Raji (cell line): Measurements from ENCODE around the gene LSP1.

Source experiments
- POLR2A ChIP-seq: IDR thresholded peaks from 2 replicates; pipeline ENCODE4 v1.6.1; 2011; ENCODE audit warnings: low read depth, low read length, control low read depth; ENCODE audit not compliant: insufficient read depth

LSP1 gene

DNA sequence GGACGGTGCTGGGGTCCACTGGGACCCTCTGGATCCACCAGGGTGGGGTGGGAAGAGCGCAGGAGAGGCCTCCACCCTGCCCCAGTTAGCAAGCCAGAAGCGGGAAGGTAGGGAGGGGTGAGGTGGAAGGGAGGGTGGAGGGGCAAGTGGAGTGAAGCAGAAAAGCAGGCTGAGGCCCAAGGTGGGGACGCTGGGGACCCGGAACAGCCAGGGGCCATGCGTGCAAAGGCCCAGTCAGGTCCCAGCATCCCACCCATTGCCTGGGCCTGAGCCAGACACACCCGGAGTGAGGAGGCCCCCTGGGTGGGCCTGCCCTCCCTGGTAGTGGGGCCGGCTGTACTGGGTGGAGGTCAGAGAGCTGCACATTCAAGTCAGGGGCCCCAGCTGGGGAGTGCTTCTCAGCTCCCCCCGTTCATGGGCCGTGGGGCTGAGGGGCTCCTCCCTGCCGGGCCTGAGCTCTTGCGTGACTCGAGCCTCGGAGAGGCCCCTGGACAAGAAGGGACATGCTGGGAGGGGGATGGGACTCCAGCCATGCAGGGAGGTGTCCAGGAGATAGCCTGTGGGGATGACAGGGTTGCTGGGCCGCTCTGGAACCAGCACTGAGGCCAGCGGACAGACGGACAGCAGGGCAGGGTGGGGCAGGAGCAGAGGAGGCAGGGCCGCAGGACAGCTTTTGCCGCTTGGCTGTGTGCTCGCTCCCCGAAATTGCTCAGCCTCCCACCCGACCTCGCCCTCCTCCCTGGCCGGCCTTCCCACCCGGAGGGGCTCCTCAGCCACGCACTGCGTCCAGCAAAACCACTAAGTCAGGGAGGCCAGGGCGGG is 74.4 kb downstream of the LSP1 start:
- no peak for TF ChIP-seq POLR2A

DNA sequence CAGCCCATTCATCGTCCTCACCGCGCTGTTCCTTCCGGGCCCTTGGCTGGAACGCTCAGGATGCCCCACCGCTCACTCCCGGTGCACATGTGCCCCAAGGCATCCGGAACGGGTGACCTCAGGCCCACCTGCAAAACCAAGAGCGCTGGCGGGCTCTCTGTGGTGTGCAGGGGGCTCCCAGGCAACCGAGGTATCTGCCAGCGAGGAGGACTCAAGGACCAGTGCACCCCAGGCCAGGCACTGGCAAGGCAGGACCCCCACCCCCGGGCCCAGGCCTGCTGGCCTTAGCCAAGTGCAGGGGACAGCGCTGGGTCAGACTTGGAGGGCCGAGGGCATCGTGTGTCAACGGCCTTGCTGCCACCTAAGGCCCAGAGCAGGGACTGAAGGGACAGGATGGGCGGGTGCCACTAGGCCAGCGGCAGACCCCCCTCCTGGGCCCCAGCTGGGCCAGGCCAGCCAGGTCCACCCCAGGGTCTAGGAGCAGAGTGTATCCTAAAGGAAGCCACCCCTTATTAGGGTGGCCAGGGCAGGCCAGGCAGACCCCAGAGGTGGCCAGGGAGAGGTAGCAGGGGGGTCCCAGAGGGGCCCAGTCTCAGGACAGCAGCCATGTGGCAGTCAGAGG is 75.1 kb downstream of the LSP1 start:
- no peak for TF ChIP-seq POLR2A

DNA sequence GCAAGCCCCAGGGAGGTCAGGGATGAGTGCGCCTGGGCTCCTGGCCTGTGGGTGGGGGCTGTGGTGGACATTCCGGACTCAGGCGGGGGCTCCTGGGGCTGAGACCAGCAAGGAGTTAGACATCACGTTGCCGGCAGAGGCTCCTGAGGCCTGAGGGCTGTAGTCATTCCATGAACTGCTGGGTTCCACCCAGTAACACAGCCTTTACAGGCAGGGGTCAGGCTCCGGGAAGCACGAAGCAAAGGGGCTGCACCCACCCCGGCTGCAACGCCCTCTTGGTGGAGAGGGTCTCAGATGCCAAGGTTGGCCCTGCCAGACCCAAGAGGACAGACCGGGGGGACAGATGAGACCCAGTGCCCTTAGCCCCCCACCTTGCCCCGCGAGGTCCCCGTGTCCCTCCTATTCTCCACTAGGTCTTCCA is 75.6 kb downstream of the LSP1 start:
- TF ChIP-seq POLR2A: no peak

DNA sequence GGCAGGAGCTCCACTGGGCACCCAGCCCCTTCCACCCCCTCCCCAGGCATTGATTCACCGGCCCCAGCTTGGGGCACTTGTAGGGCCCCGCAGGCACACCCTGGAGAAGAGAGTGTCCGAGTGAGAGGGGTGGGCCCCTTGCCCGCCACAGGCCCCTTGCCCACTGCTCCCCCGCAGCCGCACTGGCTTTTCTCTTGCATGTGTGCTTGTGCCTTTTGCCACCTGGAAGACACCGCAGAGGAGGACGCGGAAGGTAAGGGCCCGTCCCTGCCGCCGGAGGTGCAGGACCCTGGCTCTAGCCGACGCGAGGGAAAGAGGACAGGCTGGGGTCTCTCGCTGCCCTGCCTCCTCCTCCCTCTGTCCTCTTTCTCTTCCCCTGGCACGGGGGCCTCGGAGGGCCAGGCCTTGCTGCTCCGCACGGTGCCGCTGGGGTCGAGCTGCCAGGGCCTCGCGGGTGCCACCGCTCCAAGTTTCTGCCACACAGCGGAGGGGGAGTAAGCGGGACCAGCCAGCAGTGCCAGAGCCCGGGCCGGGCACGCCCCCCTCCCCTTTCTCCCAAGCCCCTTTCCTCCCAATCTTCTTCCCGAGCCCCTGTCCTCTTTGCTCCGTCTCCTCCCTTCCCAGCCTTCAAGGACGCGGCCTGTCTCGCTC is 76.1 kb downstream of the LSP1 start:
- no peak for TF ChIP-seq POLR2A

DNA sequence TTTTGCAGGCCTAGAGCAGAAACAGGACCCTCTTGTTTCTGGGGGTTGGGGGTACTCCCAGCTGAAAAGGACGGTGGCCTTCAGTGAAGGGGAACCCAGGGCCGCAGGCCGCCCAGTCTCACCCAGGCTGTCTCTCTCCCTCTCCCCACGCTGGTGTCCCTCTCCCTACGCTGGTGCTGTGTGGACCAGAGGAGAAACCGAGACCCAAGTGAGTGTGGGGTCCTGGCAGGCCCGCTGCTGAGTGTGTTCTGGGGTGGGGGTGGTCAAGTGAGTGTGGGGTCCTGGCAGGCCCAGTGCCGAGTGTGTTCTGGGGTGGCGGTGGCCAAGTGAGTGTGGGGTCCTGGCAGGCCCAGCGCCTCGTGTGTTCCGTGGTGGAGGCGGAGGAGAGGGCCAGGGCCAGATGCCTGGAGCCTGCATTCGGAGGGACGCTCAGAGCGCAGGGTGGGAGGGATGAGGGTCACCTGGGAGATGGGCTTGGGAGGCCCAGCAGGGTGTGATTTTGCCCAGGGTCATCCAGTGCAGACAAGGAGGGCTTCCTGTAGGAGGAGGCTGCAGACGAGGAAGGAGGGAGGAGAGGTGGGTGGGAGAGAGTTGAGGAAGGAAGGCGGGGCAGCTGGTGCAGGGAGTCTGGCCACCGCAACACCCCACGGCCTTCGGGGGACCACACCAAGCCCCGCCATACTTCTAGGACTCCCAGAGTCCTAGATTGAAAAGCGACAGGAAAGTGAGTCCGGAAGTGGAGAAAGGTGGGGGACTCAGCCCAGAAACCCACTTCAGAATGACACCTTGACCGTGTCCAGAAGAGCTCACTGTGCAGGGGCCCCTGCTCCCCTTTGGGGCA is 77.0 kb downstream of the LSP1 start:
- no peak for TF ChIP-seq POLR2A

DNA sequence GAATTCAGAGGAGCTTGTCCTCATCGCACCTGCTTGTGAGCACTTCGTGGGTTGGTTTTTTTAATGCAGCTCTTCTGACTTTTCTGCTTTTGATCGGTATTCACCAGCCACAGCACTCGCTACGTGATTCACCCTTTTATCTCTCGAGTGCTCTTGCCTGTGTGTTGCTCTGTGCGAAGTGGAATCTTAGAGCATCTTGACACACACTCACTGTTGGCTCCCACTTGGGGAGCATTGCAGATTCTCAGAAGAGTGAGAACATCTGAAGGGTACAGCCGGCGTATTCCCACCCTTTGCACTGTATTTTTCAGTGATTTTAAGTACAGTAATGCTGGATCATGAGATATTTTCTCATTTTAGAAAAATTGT is 77.6 kb downstream of the LSP1 start:
- TF ChIP-seq POLR2A: no peak

DNA sequence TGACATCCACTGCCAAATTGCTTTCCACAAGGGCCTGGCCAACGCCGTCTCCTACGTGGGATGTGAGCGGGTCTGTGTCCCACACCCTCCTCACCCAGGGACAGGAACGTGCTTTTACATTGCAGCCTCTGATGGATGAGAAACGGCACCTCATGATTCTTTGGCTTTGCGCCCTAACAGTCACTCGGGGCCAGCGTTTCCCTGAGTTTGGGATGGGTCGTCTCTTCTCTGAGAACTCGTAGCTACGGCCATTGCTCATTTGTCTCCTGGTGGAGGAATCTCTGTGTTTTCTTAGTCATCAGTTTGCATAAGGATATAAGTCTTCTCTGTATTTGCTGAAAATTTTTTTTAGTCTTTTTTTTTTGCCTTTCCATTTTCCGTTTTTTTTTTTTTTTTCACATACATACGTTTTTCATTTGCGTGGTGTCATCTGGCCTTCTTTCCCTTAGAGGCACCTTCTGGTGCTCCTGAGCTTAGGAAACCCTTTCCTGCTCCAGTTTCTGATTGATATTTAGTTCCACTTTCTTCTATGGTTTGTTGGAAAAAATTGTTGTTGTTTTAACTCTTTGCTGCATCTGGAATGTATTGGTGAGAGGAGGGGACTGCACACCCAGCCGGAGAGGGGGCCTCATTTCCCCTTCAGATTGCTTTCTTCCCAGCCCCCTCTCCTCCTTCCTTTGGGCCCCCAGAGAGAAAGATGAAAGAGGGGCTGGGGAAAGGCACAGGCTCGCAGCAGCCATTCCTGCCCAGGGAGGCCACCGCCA is 78.6 kb downstream of the LSP1 start:
- no peak for TF ChIP-seq POLR2A

DNA sequence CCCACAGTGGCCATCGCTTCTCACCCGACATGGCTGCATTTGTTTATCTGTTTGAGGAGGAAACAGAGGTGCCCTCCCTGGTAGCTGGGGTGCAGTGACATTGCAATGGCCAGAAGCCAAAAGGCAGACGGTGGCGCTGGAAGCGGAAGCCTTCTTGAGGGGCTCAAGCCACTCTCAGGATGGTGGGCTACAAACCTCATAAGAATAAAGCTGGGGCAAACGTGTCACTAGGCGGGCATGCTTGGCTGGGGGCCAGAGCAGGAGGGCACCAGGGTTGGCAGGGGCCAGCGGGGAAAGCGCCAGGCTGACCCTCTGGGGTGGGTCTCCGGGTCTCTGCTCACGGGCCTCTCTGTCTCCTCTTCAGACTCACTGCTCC is 79.2 kb downstream of the LSP1 start:
- no peak for TF ChIP-seq POLR2A

DNA sequence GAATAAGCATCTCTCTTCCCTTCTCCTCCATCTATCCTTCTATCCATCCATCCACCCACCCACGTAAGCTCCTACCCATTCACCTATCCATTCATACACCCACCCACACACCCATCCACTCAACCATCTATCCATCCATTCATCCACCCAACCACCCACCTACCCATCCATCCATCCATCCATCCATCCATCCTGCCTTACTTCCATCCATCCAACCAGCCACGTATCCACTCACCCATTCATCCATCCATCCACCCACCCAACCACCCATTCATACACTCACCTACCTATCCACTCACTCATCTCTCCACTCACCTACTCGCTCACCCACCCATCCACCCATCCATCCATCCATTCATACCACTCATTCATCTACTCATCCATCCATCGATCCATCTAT is 79.8 kb downstream of the LSP1 start:
- no peak for TF ChIP-seq POLR2A

DNA sequence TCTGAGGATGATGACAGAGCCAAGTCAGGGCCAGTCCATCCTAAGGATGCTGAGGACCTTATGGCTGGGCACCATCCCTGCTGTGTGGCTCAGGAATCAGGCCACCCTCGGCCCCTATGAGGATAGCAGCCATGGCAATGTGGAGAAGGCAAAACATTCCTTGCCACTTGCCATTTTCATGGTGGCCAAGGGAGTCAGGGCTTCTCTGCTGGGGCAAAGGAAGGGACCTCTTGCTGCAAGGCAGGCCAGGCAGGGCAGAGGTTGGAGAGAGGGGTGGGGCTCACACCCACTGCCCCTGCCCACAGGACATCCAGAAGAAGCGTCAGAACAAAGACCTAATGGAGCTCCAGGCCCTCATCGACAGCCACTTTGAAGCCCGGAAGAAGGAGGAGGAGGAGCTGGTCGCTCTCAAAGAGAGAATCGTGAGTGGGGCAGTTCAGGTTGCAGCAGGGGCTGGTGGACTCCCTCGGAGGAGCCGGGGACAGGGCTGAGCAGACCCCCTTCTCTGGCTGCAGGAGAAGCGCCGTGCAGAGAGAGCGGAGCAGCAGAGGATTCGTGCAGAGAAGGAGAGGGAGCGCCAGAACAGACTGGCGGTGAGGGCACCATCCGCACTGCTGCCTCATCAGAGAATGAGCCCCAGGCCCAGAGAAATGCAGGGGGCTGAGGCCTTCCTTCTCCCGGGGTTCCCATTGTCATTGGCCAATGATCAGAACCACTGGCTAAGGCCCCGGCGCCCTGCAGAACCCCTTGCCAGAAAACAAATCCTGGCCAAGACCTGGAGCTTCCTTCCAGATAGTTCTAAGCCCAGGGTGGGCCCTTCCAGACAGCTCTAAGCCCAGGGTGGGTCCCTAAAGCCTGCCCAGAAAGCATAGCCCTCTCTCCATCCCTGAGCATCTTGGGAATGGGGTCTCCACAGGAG is 80.8 kb downstream of the LSP1 start:
- TF ChIP-seq POLR2A: no peak

DNA sequence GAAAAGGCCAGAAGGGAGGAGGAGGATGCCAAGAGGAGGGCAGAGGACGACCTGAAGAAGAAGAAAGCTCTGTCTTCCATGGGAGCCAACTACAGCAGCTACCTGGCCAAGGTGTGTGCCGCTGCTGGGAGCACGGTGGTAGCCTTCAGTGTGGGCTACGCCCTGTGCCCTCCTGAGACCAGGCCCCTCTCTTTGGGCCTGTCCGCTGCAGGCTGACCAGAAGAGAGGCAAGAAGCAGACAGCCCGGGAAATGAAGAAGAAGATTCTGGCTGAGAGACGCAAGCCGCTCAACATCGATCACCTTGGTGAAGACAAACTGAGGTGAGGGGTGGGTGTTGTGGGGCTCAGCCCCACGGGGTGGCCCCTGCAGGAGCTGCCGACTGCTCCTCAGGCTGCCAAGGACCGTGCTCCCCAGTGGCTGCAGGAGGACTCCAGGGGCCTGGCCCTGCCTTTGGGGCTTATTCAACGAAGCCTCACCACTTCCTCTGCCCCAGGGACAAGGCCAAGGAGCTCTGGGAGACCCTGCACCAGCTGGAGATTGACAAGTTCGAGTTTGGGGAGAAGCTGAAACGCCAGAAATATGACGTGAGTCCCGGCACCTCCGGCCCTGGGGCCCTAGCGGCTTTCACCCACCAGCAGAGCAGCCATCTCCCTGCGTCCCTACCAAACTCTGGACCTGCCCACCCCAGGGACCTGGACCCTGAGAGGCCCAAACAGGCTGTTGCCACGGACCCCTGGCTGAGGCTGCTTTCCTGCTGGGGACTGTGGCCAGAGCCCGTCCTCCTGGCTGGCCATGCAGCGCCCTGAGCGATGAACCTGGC is 81.7 kb downstream of the LSP1 start:
- TF ChIP-seq POLR2A: no peak

DNA sequence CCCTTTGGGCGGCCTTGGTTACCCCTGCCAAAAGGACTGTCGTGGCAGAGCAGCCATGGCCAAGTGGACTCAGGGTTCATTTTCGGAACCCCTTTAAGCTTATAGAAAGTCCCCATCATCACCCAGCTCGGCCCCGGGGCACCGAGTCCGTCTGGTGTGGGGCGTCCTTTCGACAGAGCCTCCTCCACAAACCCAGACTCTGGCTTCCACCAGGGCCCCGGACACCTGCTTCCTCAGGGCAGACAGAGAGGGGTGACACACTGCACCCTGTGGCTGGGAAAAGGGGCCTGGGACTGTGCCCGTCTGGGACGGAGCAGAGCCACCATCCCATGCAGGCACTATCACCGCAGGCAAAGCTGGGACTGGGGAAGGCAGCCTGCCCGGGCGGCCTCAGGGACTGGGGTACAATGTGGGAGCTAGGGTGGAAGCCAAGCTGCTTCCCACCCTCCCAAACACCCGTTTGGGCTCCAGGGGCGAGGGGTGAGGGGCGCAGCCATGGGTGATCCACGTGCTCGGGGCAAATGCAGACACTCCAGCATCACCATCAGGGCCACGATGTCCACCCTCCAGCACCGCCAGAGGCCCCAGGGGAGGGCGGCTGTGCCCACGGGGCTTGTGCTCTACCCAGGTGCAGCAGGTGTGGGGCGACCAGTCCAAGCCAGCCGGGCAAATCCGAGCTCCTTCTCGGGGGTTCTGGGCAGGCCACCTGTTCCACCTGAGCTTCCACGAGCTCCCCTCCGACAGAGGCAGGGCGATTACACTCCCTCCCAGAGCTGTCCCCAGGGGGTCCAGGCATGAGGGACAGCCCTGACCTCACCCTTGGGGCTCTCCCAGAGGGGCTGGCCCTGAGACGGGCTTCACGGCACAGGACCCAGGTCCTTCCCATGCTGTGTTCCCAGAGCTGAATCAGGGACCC is 82.5 kb downstream of the LSP1 start:
- TF ChIP-seq POLR2A: no peak
